Measurements from ENCODE around the gene ANKRD60. TPM values are rescaled to one million over a fixed set of nuclear protein-coding genes. Genes with fewer than 3 reads are reported as not detected.

Gene ANKRD60
- total and polyA plus RNA-seq, 11 donors: not detected

DNA sequence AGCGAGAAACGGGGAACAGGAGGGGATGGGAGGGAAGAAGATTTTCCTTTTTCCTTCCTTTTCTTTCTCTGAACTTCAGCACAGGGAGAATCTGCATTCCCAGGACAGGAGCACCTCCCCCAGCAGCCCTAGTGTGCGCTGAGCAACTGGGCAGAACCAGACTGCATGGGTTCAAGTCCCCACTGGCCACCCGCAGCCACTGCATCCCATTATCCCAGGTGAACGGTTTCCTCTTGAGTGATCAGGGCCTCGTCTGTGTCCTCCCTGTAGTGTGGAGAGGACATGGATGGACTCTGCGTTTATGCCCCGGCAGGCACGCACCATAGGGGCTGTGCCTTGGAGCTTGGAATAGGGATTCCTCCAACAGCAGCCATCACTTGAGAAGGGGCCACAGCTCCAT lies 53.0 kb downstream of the ANKRD60 start:
- WGBS, 4 donors: 78 to 82% (median 81%) methylated on average over 7 to 9 of the region's 9 CpGs
- DNase-seq: no peak
- intact Hi-C loops (cut with DNase I): loop anchor here in 5 of 10 donors (5.0 to 10.0 kb wide), 6 partner anchors 83 to 578 kb away; no protein-coding TSS in a partner anchor
- H3K9me3 ChIP-seq: no peaks in the 10 kb centered on the region
- H3K27me3 ChIP-seq: peaks cover 0 to 11% (median 2%) of the 10 kb centered on the region in 9 donors
- peak overlapping the region; percentile 33 to 87 (median 71) for H3K27ac ChIP-seq
- no peaks in the 10 kb centered on the region for H3K36me3 ChIP-seq
- H3K4me1 ChIP-seq: peaks cover 0 to 31% (median 13%) of the 10 kb centered on the region in 12 donors
- peak overlapping the region in 4 of 12 donors; percentile 20 to 48 (median 40) for H3K4me3 ChIP-seq
- TF ChIP-seq CTCF (IDR thresholded peaks at IDR 0.05) (no peak), POLR2A (IDR thresholded peaks at IDR 0.05) (no peak)
- ATAC-seq: no peak

GRCh38 chr20:58174708-58175280 lies 53.7 kb downstream of the ANKRD60 start:
- peak; percentile 59 to 77 (median 72) for DNase-seq
- H3K4me1 ChIP-seq: peaks cover 0 to 29% (median 11%) of the 10 kb centered on the region in 12 donors
- 51 to 60% (median 59%) methylated on average over 10 of the region's 10 CpGs for WGBS, 4 donors
- TF ChIP-seq POLR2A (IDR thresholded peaks at IDR 0.05) (no peak), CTCF (IDR thresholded peaks at IDR 0.05) (no peak)
- H3K4me3 ChIP-seq: peak overlapping the region in 10 of 12 donors; percentile 10 to 48 (median 31)
- H3K9me3 ChIP-seq: no peaks in the 10 kb centered on the region
- peaks cover 0 to 5% (median 0%) of the 10 kb centered on the region in 9 donors for H3K27me3 ChIP-seq
- peak; percentile 71 to 81 (median 72) for ATAC-seq
- H3K36me3 ChIP-seq: no peaks in the 10 kb centered on the region
- intact Hi-C loops (cut with DNase I): loop anchor here in 5 of 10 donors (5.0 to 10.0 kb wide), 6 partner anchors 82 to 577 kb away; no protein-coding TSS in a partner anchor
- H3K27ac ChIP-seq: peak overlapping the region; percentile 33 to 87 (median 71)

DNA sequence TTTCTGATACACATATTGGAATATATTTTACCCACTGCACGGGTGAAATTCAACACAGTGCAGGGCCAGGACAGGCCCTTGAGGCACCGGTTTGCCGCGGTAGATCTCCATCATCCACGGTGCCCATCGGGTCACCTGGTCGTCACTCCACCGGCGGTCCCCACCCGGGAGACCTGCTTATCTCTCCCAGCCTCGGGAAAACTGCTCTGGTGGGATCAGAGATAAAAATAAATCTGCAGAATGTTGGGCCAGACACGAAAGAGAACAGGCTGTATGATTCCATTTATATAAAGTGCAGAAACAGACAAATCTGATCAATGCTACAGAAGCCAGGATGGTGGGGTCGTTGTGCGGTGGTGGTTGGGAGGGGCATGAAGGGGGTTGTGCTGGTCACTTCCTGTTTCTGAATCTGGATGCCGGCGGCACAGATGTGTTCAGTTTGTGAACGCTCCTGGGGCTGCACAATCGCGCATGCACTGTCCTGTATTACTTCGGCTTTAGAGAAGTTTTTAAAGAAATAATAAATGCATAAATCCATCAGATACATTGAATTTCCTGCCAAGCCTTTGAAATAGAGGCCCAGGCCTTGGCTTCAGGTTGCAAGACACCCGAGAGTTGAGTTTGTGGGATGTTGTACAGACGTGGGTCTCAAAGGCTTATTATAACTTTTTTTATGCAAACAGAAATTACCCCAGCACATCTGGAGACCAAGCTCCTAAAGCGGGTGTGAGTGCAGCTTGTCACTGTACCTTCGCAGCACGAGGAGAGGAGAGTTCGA lies 54.3 kb downstream of the ANKRD60 start:
- no peaks in the 10 kb centered on the region for H3K9me3 ChIP-seq
- no peaks in the 10 kb centered on the region for H3K36me3 ChIP-seq
- TF ChIP-seq POLR2A (IDR thresholded peaks at IDR 0.05) (no peak), CTCF (IDR thresholded peaks at IDR 0.05) (no peak)
- peak overlapping the region; percentile 33 to 87 (median 71) for H3K27ac ChIP-seq
- WGBS, 4 donors: 44 to 53% (median 50%) methylated on average over 26 of the region's 26 CpGs
- peaks cover 0 to 5% (median 0%) of the 10 kb centered on the region in 9 donors for H3K27me3 ChIP-seq
- DNase-seq: peak in 1 of 5 donors; percentile 34
- peak in 3 of 4 donors; percentile 57 to 63 (median 59) for ATAC-seq
- intact Hi-C loops (cut with DNase I): loop anchor here in 2 of 10 donors (10.0 kb wide), 3 partner anchors 229 to 519 kb away; no protein-coding TSS in a partner anchor
- H3K4me1 ChIP-seq: peaks cover 0 to 23% (median 6%) of the 10 kb centered on the region in 12 donors
- peak overlapping the region in 9 of 12 donors; percentile 20 to 48 (median 32) for H3K4me3 ChIP-seq

DNA sequence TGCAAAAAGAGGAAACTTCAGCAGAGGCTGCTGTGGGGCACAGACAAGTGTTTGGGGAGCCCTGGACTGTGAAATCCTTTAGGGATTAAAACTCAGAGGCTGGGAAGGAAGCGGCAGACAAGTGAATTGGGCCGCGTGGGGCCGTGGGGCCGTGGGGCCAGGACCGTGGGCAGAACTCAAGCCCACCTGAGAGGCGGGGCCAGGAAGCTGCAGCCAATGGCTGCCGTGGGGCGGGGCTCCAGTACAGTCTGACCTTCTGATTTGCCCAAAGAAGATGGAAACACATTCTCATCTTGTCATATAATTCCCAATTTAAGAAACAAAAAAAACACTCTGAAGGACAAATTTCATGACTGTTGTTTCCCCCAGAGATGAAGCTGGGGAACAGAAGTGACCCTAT lies 55.4 kb downstream of the ANKRD60 start:
- H3K4me3 ChIP-seq: no peak overlapping the region
- H3K4me1 ChIP-seq: peaks cover 0 to 19% (median 5%) of the 10 kb centered on the region in 12 donors
- H3K9me3 ChIP-seq: no peaks in the 10 kb centered on the region
- ATAC-seq (no peak), DNase-seq (peak in 1 of 5 donors; percentile 5)
- WGBS, 4 donors: 85 to 91% (median 87%) methylated on average over 9 of the region's 9 CpGs
- H3K27me3 ChIP-seq: peaks cover 0 to 5% (median 0%) of the 10 kb centered on the region in 9 donors
- intact Hi-C loops (cut with DNase I): loop anchor here in 2 of 10 donors (10.0 kb wide), 3 partner anchors 228 to 518 kb away; no protein-coding TSS in a partner anchor
- no peak overlapping the region for H3K27ac ChIP-seq
- TF ChIP-seq POLR2A (IDR thresholded peaks at IDR 0.05) (no peak), CTCF (IDR thresholded peaks at IDR 0.05) (no peak)
- H3K36me3 ChIP-seq: no peaks in the 10 kb centered on the region
